T-helper 1 cell treated with Interleukin-12 subunit alpha and Interleukin-12 subunit beta and Interleukin-4 antibody, amounts not matched to agents 30 ng/mL and 1 ng/mL, for 36 hours (primary cell): ENCODE measurements around the gene TAP2. TPM values are rescaled to one million over a fixed set of nuclear protein-coding genes. Genes with fewer than 3 reads are reported as not detected.

Source experiments
- intact Hi-C: fragments of 100-400 bp; cut with micrococcal nuclease; formaldehyde crosslinking; loops from one replicate; pipeline ENCODE4 v1.15.1; 2024
- total RNA-seq: library from RNA; stranded (reverse); gene quantifications from 2 replicates; pipeline ENCODE4 v1.2.3, GENCODE V29; 2022

Gene TAP2
- total RNA-seq, 1 donor from 2014 or later: 245 TPM

DNA sequence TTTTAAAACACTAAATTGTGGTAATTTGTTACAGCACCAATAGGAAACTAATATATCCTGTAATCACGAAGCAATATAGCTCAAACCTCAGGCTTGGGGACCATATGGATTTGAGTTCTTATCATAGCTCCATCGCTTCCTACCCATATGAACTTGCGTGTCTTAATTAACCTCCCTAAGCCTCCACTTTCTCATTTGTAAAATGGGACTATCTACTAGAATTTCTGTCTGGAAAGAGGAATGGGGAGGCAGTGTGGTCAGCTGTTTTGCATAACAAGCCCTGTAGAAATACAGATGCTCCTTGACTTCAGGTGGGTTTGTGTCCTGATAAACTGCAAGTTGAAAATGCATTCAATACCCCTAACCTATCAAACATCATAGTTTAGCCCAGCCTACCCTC, 38.8 kb downstream of the TAP2 start:
- intact Hi-C loops: no loop called here

DNA sequence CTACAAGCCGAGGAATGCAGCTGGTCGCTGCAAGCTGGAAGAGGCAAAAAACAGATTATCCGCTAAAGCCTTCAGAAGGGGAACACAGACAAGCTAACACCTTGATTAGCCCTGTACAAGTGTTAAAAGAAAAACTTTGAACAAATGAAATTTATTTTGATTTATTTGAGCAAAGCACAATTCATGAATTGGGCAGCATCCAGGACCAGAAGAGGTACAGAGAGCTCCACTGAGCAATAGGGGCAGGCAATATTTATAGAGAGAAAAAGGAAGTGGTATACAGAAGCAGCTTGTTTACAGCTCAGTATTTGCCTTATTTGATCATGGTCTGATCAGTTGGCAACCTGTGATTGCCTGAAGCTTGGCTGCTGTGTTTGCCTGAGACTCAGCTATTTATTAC, 39.4 kb downstream of the TAP2 start:
- intact Hi-C loops: no loop called here

- intact Hi-C loops: loop anchor here (1.0 to 2.0 kb wide), 4 partner anchors 71 to 552 kb away; no protein-coding TSS in a partner anchor
Observed at GRCh38 chr6:32796848-32797776, 41.4 kb downstream of the TAP2 start.

DNA sequence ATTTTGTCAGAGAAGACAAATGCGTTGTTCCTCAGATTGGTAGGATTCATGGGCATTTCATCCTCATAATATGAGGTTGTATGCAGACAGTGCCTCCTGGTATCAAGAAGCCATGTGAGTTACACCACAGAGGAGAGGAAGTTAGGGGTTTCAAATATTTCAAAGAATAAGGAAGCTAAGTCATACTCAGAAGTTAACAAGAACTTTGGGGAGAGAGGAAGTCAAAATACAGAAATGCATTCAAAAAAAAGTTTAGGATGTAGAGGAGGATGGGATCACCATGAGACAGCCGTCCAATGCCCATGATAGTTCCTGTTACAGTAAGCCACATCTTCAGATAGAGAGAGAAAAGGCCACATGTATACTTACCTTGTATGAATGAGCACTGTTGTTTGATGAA, 44.0 kb downstream of the TAP2 start:
- intact Hi-C loops: no loop called here

DNA sequence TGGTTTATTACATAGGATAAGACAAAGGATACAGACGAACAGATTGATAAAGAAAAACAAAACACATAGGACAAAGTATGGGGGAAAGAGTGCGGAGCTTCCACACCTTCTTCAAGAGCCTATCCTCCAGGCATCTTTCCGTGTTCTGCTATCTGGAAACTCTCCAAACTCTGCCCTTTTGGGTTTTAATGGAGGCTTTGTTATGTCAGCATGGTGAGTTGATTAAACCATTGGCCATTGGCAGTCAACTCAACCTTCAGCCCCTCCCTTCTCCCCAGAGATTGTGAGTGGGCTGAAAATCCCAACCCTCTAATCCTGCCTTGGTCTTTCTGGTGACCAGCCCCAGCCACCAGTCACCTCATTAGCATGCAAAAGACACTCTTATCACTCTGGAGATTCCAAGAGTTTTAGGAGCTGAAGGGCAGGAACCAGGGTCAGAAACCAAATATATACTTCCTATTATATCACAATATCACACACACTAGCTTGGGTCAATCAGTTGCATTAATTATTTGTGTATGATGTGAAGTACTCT, 45.6 kb downstream of the TAP2 start:
- intact Hi-C loops: no loop called here

- intact Hi-C loops: no loop called here
Observed at GRCh38 chr6:32790306-32790705, 48.2 kb downstream of the TAP2 start.

Other genes starting within 250 kb of the TAP2 start
- gene HLA-DRB1, start 248.9 kb downstream of the TAP2 start, total RNA-seq: 170 and 173 TPM in 2 replicates
- 89.6 and 89.7 TPM in 2 replicates for gene HLA-DQA1, start 201.3 kb downstream of the TAP2 start, total RNA-seq
- 20.1 and 27.5 TPM in 2 replicates for gene HLA-DQB1, start 172.1 kb downstream of the TAP2 start, total RNA-seq
- gene HLA-DQA2, start 97.3 kb downstream of the TAP2 start, total RNA-seq: 13.2 and 14.4 TPM in 2 replicates
- gene HLA-DQB2, start 75.2 kb downstream of the TAP2 start, total RNA-seq: 7.1 and 7.7 TPM in 2 replicates
- 7.3 and 8.1 TPM in 2 replicates for gene HLA-DOB, start 21.7 kb downstream of the TAP2 start, total RNA-seq
- gene PSMB8, start 5.3 kb upstream of the TAP2 start, total RNA-seq: 408 and 410 TPM in 2 replicates
- 506 and 509 TPM in 2 replicates for gene TAP1, start 15.0 kb upstream of the TAP2 start, total RNA-seq
- gene PSMB9, start 15.5 kb upstream of the TAP2 start, total RNA-seq: 423 and 424 TPM in 2 replicates
- 15.9 and 19.2 TPM in 2 replicates for gene HLA-DMB, start 102.3 kb upstream of the TAP2 start, total RNA-seq
- 49.5 and 58.5 TPM in 2 replicates for gene HLA-DMA, start 114.4 kb upstream of the TAP2 start, total RNA-seq
- 313 and 336 TPM in 2 replicates for gene BRD2, start 129.9 kb upstream of the TAP2 start, total RNA-seq
- gene HLA-DOA, start 170.9 kb upstream of the TAP2 start, total RNA-seq: 5.8 and 8.4 TPM in 2 replicates
- 201 and 213 TPM in 2 replicates for gene HLA-DPA1, start 234.9 kb upstream of the TAP2 start, total RNA-seq
- gene HLA-DPB1, start 237.3 kb upstream of the TAP2 start, total RNA-seq: 93.9 and 99.1 TPM in 2 replicates